Measurements from ENCODE around the gene PLEKHG4B. TPM values are rescaled to one million over a fixed set of nuclear protein-coding genes. Genes with fewer than 3 reads are reported as not detected.

Gene PLEKHG4B
- total and polyA plus RNA-seq, 2 of the 4 experiments (the other 2 are of a cell fraction), result 1.1 TPM

DNA sequence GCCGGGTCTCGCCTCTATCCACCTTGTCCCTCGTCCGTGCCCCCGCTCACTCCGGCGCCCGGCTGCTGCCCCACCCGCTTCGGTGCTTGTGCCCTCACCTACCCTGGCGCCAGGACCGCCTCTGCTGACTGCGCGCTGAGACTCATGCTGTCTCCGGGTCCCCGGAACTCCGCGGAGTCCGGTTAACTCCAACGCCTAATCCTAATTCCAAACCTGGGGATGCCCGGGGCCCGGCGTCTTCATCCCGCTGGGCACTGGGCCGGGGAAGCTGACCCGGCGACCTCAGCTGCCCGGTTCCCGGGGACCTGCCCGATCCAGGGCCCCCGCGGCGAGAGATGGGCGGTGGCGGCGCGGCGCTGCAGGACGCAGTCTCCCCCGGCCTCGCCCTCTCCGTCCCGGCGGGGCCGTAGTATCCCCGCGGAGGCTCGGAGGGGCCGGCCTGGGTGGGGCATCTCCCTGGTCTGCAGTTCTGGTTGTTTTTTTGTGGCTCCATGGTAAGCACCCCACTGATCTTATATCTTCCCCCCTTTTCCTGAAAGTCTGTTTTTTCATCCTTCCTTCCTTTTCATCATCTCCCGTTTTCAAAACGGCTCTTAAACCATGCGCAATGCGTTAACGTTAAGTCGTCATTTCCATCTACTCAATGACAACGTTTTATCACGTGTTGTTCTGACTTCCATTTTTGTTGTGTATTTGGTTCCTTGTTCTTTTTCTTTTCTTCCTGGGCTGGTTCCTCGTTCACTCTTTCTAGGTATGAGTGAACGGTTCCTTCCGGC lies 41.1 kb upstream of the PLEKHG4B start:
- no TSS peak for BruUV-seq (replicated peaks)
- Histone ChIP-seq H3K4me3 (ENCODE audit: insufficient read depth, low read depth, low read length) (no peak overlapping the region), H2AK9ac (replicated peaks; ENCODE audit: low read depth, low read length, poor library complexity) (no peak overlapping the region), H3K79me1 (ENCODE audit: low read depth in 1 of 2, low read length in 2 of 2) (no peaks in the 10 kb centered on the region), H4K20me1 (ENCODE audit: insufficient read depth, low read length) (no peaks in the 10 kb centered on the region), H3K27me3 (ENCODE audit: control insufficient read depth, insufficient read depth, low read length) (peaks cover 38% of the 10 kb centered on the region), H3K56ac (ENCODE audit: extremely low read depth, insufficient read depth, low read length) (no peak overlapping the region), H3K23ac (ENCODE audit: low read depth, low read length) (no peak overlapping the region), H3K9me3 (ENCODE audit: control insufficient read depth, insufficient read depth, low read length) (peaks cover 3% of the 10 kb centered on the region; the same call in 1 of the 2 replicates), H2AFZ (replicated peaks; ENCODE audit: low read length, poor library complexity) (no peak overlapping the region), H3K4ac (ENCODE audit: low read depth, low read length) (no peak overlapping the region), H3K14ac (replicated peaks; ENCODE audit: low read depth, low read length) (no peak overlapping the region), H3K36me3 (ENCODE audit: control insufficient read depth, insufficient read depth, low read length) (no peaks in the 10 kb centered on the region), H4K8ac (ENCODE audit: low read depth in 2 of 2, low read length in 2 of 2) (no peak overlapping the region), H4K91ac (ENCODE audit: insufficient read depth, low read depth, low read length) (no peak overlapping the region), H3K4me1 (ENCODE audit: control insufficient read depth, insufficient read depth, low read length) (no peaks in the 10 kb centered on the region), H2BK5ac (ENCODE audit: low read depth, low read length, poor library complexity, severe bottlenecking) (no peak overlapping the region), H3K9me1 (ENCODE audit: insufficient read depth, low read length) (no peaks in the 10 kb centered on the region), H2BK15ac (ENCODE audit: low read depth, low read length) (no peak overlapping the region), H3K9ac (ENCODE audit: low read depth, low read length) (no peak overlapping the region), H3K27ac (ENCODE audit: insufficient read depth, low read length) (no peak overlapping the region), H2BK120ac (ENCODE audit: low read depth, low read length) (no peak overlapping the region), H2BK20ac (ENCODE audit: low read depth, low read length) (no peak overlapping the region), H4K5ac (ENCODE audit: low read depth, low read length) (no peak overlapping the region), H2AK5ac (ENCODE audit: low read depth, low read length) (no peak overlapping the region), H3K4me2 (ENCODE audit: low read depth, low read length) (no peak overlapping the region), H3K18ac (ENCODE audit: low read depth, low read length) (no peak overlapping the region)
- no peak for DNase-seq
- CTCF ChIA-PET, result no interaction called here
- no peak for ATAC-seq (ENCODE audit: low read depth)
- POLR2A ChIA-PET (ENCODE audit: unreplicated experiment), result no interaction called here
- WGBS, 2 experiments (ENCODE audit: extremely low coverage in 2 of 2, insufficient read length in 1 of 2), result 87% methylated on average over 17 of the region's 60 CpGs; no CpG with 5 or more reads in 1 of the 2 experiments
- dilution Hi-C loops (cut with HindIII; ENCODE audit: low sequenced_read_pairs, unreplicated experiment) (no loop called here), intact Hi-C loops (cut with micrococcal nuclease) (no loop called here), in situ Hi-C loops (cut with MboI; ENCODE audit: low sequenced_read_pairs) (no loop called here)
- TF ChIP-seq CHD1 (IDR thresholded peaks at IDR 0.05; ENCODE audit: low read depth, low read length) (no peak), RAD21 (IDR thresholded peaks at IDR 0.05; ENCODE audit: low read length) (no peak), MAZ (IDR thresholded peaks at IDR 0.05; ENCODE audit: borderline replicate concordance, low read depth, low read length) (no peak), CEBPB (IDR thresholded peaks at IDR 0.05; ENCODE audit: low read depth, low read length) (no peak), FOS (IDR thresholded peaks at IDR 0.05; ENCODE audit: low read depth, low read length) (no peak), NFE2L2 (IDR thresholded peaks at IDR 0.05; ENCODE audit: low read depth, low read length) (no peak), POLR2A (IDR thresholded peaks at IDR 0.05; ENCODE audit: low read depth, low read length) (no peak)
- TF ChIP-seq, protein P1, sequence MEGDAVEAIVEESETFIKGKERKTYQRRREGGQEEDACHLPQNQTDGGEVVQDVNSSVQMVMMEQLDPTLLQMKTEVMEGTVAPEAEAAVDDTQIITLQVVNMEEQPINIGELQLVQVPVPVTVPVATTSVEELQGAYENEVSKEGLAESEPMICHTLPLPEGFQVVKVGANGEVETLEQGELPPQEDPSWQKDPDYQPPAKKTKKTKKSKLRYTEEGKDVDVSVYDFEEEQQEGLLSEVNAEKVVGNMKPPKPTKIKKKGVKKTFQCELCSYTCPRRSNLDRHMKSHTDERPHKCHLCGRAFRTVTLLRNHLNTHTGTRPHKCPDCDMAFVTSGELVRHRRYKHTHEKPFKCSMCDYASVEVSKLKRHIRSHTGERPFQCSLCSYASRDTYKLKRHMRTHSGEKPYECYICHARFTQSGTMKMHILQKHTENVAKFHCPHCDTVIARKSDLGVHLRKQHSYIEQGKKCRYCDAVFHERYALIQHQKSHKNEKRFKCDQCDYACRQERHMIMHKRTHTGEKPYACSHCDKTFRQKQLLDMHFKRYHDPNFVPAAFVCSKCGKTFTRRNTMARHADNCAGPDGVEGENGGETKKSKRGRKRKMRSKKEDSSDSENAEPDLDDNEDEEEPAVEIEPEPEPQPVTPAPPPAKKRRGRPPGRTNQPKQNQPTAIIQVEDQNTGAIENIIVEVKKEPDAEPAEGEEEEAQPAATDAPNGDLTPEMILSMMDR (conservative IDR thresholded peaks at IDR 0.05; ENCODE audit: low read depth, low read length), result no peak
- TF ChIP-seq, protein P2, sequence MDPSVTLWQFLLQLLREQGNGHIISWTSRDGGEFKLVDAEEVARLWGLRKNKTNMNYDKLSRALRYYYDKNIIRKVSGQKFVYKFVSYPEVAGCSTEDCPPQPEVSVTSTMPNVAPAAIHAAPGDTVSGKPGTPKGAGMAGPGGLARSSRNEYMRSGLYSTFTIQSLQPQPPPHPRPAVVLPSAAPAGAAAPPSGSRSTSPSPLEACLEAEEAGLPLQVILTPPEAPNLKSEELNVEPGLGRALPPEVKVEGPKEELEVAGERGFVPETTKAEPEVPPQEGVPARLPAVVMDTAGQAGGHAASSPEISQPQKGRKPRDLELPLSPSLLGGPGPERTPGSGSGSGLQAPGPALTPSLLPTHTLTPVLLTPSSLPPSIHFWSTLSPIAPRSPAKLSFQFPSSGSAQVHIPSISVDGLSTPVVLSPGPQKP (IDR thresholded peaks at IDR 0.05; ENCODE audit: borderline replicate concordance, low read depth, low read length), result no peak

All from IMR-90 (cell line).